Keratinocyte (primary cell): ENCODE measurements around the gene CHI3L1. TPM values are rescaled to one million over a fixed set of nuclear protein-coding genes. Genes with fewer than 3 reads are reported as not detected.

Experiments
- DNase-seq: peaks from one replicate; pipeline ENCODE4 v3.0.0-alpha.2; 2011; ENCODE audit warnings: low read depth, missing footprints, low spot score
- FAIRE-seq: peaks from 2 replicates; lab custom pipeline; 2011; peaks lifted over from hg19 to GRCh38; lab: Jason Lieb, UNC
- H2AFZ ChIP-seq: 2 replicates; pipeline ENCODE4 v1.6.0; 2012; ENCODE audit warnings: low read length, control low read depth, inconsistent platforms; ENCODE audit not compliant: control insufficient read depth
- H3K27ac ChIP-seq: 2 replicates; pipeline ENCODE4 v1.5.1; 2011; ENCODE audit warnings: low read length; ENCODE audit not compliant: control insufficient read depth, insufficient read depth
- H3K27me3 ChIP-seq: 3 replicates; pipeline ENCODE4 v1.6.0; 2011; ENCODE audit warnings: low read length; ENCODE audit not compliant: control insufficient read depth, insufficient read depth; ENCODE audit errors: extremely low read depth
- H3K36me3 ChIP-seq, 2 experiments: 2 replicates in 1 of 2; 3 replicates in 1 of 2; pipeline ENCODE4 v1.5.1; 2011; ENCODE audit warnings: low read length in 2 of 2, mild to moderate bottlenecking in 1 of 2; ENCODE audit not compliant: control insufficient read depth in 2 of 2, insufficient read depth in 2 of 2; ENCODE audit errors: extremely low read depth in 1 of 2
- H3K4me1 ChIP-seq: 3 replicates; pipeline ENCODE4 v1.5.1; 2011; ENCODE audit warnings: low read length; ENCODE audit not compliant: control insufficient read depth, insufficient read depth; ENCODE audit errors: extremely low read depth
- H3K4me2 ChIP-seq: 3 replicates; pipeline ENCODE4 v1.6.0; 2011; ENCODE audit warnings: low read depth, low read length; ENCODE audit not compliant: control insufficient read depth, insufficient read depth; ENCODE audit errors: extremely low read depth
- H3K4me3 ChIP-seq, 3 experiments: fragments of 200-600 bp in 1 of 3; sonication (generic) in 1 of 3; 2 replicates in 2 of 3; 3 replicates in 1 of 3; pipeline ENCODE4 v1.5.1; 2011 to 2016; ENCODE audit warnings: low read length in 3 of 3, mild to moderate bottlenecking in 3 of 3, control low read depth in 2 of 3, inconsistent platforms in 1 of 3, low read depth in 1 of 3, mixed read lengths in 1 of 3, mixed run types in 1 of 3, moderate library complexity in 1 of 3; ENCODE audit not compliant: control insufficient read depth in 2 of 3, insufficient read depth in 2 of 3; ENCODE audit errors: extremely low read depth in 1 of 3
- H3K79me2 ChIP-seq: 2 replicates; pipeline ENCODE4 v1.6.0; 2012; ENCODE audit warnings: low read length; ENCODE audit not compliant: control insufficient read depth, insufficient read depth
- H3K9ac ChIP-seq: 3 replicates; pipeline ENCODE4 v1.6.0; 2011; ENCODE audit warnings: low read length; ENCODE audit not compliant: control insufficient read depth, insufficient read depth; ENCODE audit errors: extremely low read depth
- H3K9me1 ChIP-seq: 3 replicates; pipeline ENCODE4 v1.6.0; 2011; ENCODE audit warnings: low read length; ENCODE audit not compliant: control insufficient read depth, insufficient read depth; ENCODE audit errors: extremely low read depth
- H3K9me3 ChIP-seq: 2 replicates; pipeline ENCODE4 v1.5.1; 2012; ENCODE audit warnings: low read depth, low read length; ENCODE audit not compliant: control insufficient read depth
- H4K20me1 ChIP-seq: 3 replicates; pipeline ENCODE4 v1.6.0; 2011; ENCODE audit warnings: low read length; ENCODE audit not compliant: control insufficient read depth, insufficient read depth; ENCODE audit errors: extremely low read depth
- EZH2 ChIP-seq: IDR thresholded peaks from one replicate; pipeline ENCODE4 v1.6.1; 2012; ENCODE audit warnings: inconsistent platforms, mild to moderate bottlenecking, low read length, moderate library complexity
- dilution Hi-C: fragments of 300-500 bp; cut with MboI; formaldehyde crosslinking; loops from one replicate; pipeline ENCODE4 v1.7.0; 2020; ENCODE audit warnings: low sequenced_read_pairs; ENCODE audit not compliant: extremely low pct_ligation_motif_present
- polyA plus RNA-seq, 5 experiments: library from polyadenylated mRNA; depleted of rRNA in 3 of 5; stranded (reverse) in 3 of 5; stranded (forward) in 1 of 5; unstranded in 1 of 5; fragments of >200 nt; gene quantifications; 1 replicate in 1 of 5; 2 replicates in 3 of 5; 3 replicates in 1 of 5; pipeline versions ENCODE4 v1.2.1 to v1.2.3, GENCODE V29; 2011 to 2012; ENCODE audit warnings: missing spikeins in 2 of 5, low read depth in 1 of 5, low replicate concordance in 1 of 5
- TF ChIP-seq, protein P1 (sequence below), 3 experiments: IDR thresholded peaks in 1 of 3; conservative IDR thresholded peaks in 1 of 3; optimal IDR thresholded peaks in 1 of 3; 2 replicates in 2 of 3; 3 replicates in 1 of 3; pipeline versions ENCODE3 to v1.5.1; 2011; ENCODE audit warnings: low read length in 3 of 3, mild to moderate bottlenecking in 3 of 3, moderate library complexity in 2 of 3, control low read depth in 1 of 3, inconsistent platforms in 1 of 3; ENCODE audit not compliant: insufficient read depth in 2 of 3; ENCODE audit errors: extremely low read depth in 1 of 3

CHI3L1 gene
- polyA plus RNA-seq, 1 donor (not counting 4 experiments of a cell fraction or from before 2014, with no cell fraction given): 0.20 TPM

DNA sequence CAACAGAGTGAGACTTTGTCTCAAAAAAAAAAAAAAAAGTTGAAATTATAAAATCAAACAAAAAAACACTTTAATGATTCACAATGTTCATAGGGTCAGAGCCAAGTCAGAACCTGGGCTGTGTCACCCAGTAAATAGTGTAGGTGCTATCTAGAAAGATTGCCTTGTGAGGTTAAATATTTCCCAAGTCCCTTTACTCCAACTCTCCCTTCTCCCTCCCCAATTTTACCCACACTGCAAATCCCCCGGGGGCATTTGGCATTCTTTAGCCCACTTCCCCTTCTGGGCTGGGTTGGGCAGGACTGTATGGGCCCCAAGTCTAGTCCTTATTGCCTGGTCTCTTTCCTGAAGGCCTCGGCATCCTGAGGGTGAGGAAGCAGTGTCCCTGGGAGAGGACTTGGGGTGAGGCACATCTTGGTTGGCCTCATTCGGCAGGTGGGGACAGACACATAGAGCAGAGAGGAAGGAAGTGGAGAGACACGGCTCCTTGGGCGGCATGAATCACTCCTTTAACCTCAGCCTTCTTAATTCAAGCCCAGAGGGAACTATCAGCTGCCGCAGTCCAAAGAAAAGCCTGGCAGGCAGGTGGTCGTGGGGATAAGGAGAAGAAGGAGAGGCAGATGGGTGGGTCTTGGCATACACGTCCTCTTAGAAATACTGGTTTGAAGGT, 50.7 kb downstream of the CHI3L1 start:
- TF ChIP-seq EZH2: no peak
- TF ChIP-seq, protein P1, sequence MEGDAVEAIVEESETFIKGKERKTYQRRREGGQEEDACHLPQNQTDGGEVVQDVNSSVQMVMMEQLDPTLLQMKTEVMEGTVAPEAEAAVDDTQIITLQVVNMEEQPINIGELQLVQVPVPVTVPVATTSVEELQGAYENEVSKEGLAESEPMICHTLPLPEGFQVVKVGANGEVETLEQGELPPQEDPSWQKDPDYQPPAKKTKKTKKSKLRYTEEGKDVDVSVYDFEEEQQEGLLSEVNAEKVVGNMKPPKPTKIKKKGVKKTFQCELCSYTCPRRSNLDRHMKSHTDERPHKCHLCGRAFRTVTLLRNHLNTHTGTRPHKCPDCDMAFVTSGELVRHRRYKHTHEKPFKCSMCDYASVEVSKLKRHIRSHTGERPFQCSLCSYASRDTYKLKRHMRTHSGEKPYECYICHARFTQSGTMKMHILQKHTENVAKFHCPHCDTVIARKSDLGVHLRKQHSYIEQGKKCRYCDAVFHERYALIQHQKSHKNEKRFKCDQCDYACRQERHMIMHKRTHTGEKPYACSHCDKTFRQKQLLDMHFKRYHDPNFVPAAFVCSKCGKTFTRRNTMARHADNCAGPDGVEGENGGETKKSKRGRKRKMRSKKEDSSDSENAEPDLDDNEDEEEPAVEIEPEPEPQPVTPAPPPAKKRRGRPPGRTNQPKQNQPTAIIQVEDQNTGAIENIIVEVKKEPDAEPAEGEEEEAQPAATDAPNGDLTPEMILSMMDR (optimal IDR thresholded peaks at IDR 0.05 in 1 of 3, IDR thresholded peaks at IDR 0.05 in 1 of 3, conservative IDR thresholded peaks at IDR 0.05 in 1 of 3; ENCODE audit: extremely low read depth in 1 of 3, insufficient read depth in 2 of 3, low read length in 3 of 3): no peak
- no peak overlapping the region for H3K4me3 ChIP-seq
- H3K27ac ChIP-seq: no peak overlapping the region
- dilution Hi-C loops: no loop called here
- H3K9ac ChIP-seq: no peak overlapping the region
- H4K20me1 ChIP-seq: no peaks in the 10 kb centered on the region
- no peak for FAIRE-seq
- no peaks in the 10 kb centered on the region for H3K36me3 ChIP-seq
- no peak for DNase-seq
- H3K79me2 ChIP-seq: no peaks in the 10 kb centered on the region
- H3K4me2 ChIP-seq: no peak overlapping the region
- H3K9me3 ChIP-seq: no peaks in the 10 kb centered on the region
- H3K9me1 ChIP-seq: no peaks in the 10 kb centered on the region
- H2AFZ ChIP-seq: no peak overlapping the region
- peaks cover 7% of the 10 kb centered on the region for H3K4me1 ChIP-seq
- H3K27me3 ChIP-seq: peaks cover 10% of the 10 kb centered on the region

DNA sequence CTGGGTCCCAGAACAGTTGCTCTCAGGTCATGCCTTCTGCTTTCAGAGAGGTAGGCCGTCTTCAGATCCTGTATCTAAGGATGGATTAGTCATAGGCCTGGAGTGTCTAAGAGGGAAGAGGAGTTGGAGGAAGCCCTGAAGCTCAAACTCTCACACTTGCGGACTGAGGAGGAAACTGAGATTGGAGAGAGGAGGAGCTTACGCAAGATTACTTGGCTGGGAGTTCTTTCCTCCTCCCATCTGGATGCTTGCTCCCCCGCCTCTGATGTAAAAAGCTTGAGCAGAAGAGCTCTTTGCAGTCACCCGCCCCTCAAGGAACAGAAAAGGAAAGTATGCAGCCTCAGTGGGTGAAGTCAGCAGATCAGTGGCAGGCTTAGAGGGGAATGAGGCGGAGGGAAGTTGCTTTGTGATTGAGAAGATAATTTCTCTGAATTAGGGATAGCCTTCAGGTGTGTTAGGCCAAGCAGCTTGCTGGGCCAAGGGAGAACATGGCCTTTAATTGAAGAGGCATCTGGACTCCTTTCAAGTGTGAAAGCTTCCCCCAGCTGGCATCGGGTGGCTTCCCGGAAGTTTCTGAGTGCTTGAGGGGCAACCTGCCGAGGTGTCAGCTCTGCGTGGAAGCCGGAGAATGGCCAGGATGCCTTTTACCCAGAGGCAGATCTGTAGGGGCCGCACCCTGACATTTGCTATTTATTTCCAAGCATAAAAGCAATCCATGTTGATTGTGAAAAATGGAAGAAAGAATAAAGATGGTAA, 52.4 kb downstream of the CHI3L1 start:
- Histone ChIP-seq H3K9me1 (no peaks in the 10 kb centered on the region), H3K27ac (no peak overlapping the region), H3K9me3 (no peaks in the 10 kb centered on the region), H3K4me1 (peaks cover 7% of the 10 kb centered on the region), H3K4me2 (no peak overlapping the region), H4K20me1 (no peaks in the 10 kb centered on the region), H3K4me3 (no peak overlapping the region), H3K36me3 (no peaks in the 10 kb centered on the region), H3K79me2 (no peaks in the 10 kb centered on the region), H2AFZ (no peak overlapping the region), H3K27me3 (peaks cover 11% of the 10 kb centered on the region), H3K9ac (no peak overlapping the region)
- no peak for FAIRE-seq
- no peak for DNase-seq
- TF ChIP-seq EZH2: no peak
- TF ChIP-seq, protein P1 (optimal IDR thresholded peaks at IDR 0.05 in 1 of 3, IDR thresholded peaks at IDR 0.05 in 1 of 3, conservative IDR thresholded peaks at IDR 0.05 in 1 of 3; ENCODE audit: extremely low read depth in 1 of 3, insufficient read depth in 2 of 3, low read length in 3 of 3): no peak
- dilution Hi-C loops: no loop called here
